Neural crest cell (in vitro differentiated cells): ENCODE data around the gene NUBPL. TPM values are rescaled to one million over a fixed set of nuclear protein-coding genes. Genes with fewer than 3 reads are reported as not detected.
"Not testable (repeated sequence)": the region's sequence is repeated elsewhere in the genome, so short reads cannot be mapped to it uniquely, and the experiment has no call there.

Source experiments
- DNase-seq: peaks from one replicate; pipeline ENCODE4 v3.0.0; 2021; ENCODE audit warnings: low read depth, mixed read lengths, low spot score
- H3K27ac Mint-ChIP-seq: one replicate; pipeline ENCODE4 v1.8.0; 2021; ENCODE audit warnings: mild to moderate bottlenecking, mixed read lengths; ENCODE audit not compliant: unreplicated experiment
- H3K27me3 Mint-ChIP-seq: 2 replicates; pipeline ENCODE4 v1.8.0; 2021; ENCODE audit warnings: low read depth, mild to moderate bottlenecking, mixed read lengths
- H3K36me3 Mint-ChIP-seq: 2 replicates; pipeline ENCODE4 v1.8.0; 2021; ENCODE audit warnings: low read depth, mild to moderate bottlenecking, mixed read lengths
- H3K4me1 Mint-ChIP-seq: 2 replicates; pipeline ENCODE4 v1.8.0; 2021; ENCODE audit warnings: mixed read lengths
- H3K4me3 Mint-ChIP-seq: one replicate; pipeline ENCODE4 v1.8.0; 2021; ENCODE audit warnings: mild to moderate bottlenecking, mixed read lengths
- H3K9me3 Mint-ChIP-seq: 2 replicates; pipeline ENCODE4 v1.8.0; 2021; ENCODE audit warnings: mixed read lengths
- total RNA-seq: library from RNA; stranded (reverse); gene quantifications from 2 replicates; pipeline ENCODE4 v1.2.1, GENCODE V29; 2021
- TF ChIP-seq, protein P1 (sequence below): fragments of 200-600 bp; sonication (generic); conservative IDR thresholded peaks from 2 replicates; pipeline ENCODE4 v1.5.0; 2021; ENCODE audit warnings: antibody characterized with exemption, mild to moderate bottlenecking

The NUBPL gene
- total RNA-seq, 1 donor from 2014 or later, result 13.2 TPM

DNA sequence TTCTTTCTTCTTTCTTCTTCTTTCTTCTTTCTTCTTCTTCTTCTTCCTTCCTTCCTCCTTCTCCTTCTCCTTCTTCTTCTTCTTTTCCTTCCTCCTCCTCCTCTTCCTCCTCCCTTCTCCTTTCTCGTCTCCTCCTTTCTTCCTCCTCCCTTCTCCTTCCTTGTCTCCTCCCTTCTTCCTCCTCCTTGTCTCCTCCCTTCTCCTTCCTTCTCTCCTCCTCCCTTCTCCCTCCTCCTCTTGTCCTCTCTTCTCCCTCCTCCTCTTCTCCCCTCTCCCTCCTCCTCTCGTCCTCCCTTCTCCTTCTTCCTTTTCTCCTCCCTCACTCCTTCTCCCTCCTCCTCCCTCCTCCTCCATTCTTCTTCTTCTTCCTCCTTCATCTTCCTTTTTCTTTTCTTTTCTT is 44.5 kb downstream of the NUBPL start:
- TF ChIP-seq, protein P1, sequence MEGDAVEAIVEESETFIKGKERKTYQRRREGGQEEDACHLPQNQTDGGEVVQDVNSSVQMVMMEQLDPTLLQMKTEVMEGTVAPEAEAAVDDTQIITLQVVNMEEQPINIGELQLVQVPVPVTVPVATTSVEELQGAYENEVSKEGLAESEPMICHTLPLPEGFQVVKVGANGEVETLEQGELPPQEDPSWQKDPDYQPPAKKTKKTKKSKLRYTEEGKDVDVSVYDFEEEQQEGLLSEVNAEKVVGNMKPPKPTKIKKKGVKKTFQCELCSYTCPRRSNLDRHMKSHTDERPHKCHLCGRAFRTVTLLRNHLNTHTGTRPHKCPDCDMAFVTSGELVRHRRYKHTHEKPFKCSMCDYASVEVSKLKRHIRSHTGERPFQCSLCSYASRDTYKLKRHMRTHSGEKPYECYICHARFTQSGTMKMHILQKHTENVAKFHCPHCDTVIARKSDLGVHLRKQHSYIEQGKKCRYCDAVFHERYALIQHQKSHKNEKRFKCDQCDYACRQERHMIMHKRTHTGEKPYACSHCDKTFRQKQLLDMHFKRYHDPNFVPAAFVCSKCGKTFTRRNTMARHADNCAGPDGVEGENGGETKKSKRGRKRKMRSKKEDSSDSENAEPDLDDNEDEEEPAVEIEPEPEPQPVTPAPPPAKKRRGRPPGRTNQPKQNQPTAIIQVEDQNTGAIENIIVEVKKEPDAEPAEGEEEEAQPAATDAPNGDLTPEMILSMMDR, result no peak
- Mint-ChIP-seq H3K4me3 (no peak overlapping the region), H3K9me3 (peaks cover 22% of the 10 kb centered on the region), H3K27me3 (no peaks in the 10 kb centered on the region), H3K36me3 (peaks cover 49% of the 10 kb centered on the region), H3K4me1 (no peaks in the 10 kb centered on the region), H3K27ac (no peak overlapping the region)
- DNase-seq, result no peak

- no peaks in the 10 kb centered on the region for H3K27me3 Mint-ChIP-seq
- H3K4me3 Mint-ChIP-seq, result no peak overlapping the region
- H3K27ac Mint-ChIP-seq, result no peak overlapping the region
- TF ChIP-seq, protein P1, result no peak
- H3K4me1 Mint-ChIP-seq, result no peaks in the 10 kb centered on the region
- H3K36me3 Mint-ChIP-seq, result peaks cover 58% of the 10 kb centered on the region
- peaks cover 33% of the 10 kb centered on the region for H3K9me3 Mint-ChIP-seq
- no peak for DNase-seq
These were observed 50.7 kb downstream of the NUBPL start for GRCh38 chr14:31611778-31612433.

DNA sequence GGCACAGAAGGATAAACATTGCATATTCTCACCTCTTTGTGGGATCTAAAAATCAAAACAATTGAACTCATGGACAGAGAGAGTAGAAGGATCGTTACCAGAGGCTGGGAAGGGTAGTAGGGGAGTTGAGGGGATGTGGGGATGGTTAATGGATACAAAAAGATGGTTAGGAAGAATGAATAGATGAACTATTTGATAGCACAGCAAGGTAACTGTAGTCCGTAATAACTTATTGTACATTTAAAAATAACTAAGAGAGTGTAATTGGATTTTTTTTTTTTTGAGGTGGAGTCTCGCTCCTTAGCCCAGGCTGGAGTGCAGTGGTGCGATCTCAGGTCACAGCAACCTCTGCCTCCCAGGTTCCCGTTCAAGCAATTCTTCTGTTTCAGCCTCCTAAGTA is 52.0 kb downstream of the NUBPL start:
- Mint-ChIP-seq H3K9me3 (peaks cover 28% of the 10 kb centered on the region), H3K4me1 (no peaks in the 10 kb centered on the region), H3K4me3 (no peak overlapping the region), H3K27me3 (no peaks in the 10 kb centered on the region), H3K27ac (no peak overlapping the region), H3K36me3 (peaks cover 56% of the 10 kb centered on the region)
- TF ChIP-seq, protein P1, result no peak
- DNase-seq, result no peak

DNA sequence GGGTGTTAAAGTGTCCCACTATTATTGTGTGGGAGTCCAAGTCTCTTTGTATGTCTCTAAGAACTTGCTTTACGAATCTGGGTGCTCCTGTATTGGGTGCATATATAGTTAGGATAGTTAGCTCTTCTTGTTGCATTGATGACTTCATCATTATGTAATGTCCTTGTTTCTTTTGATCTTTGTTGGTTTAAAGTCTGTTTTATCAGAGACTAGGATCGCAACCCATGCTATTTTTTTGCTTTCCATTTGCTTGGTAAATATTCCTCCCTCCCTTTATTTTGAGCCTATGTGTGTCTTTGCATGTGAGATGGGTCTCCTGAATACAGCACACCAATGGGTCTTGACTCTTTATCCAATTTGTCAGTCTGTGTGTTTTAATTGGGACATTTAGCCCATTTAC is 57.7 kb downstream of the NUBPL start:
- H3K36me3 Mint-ChIP-seq, result peaks cover 71% of the 10 kb centered on the region
- H3K4me3 Mint-ChIP-seq, H3K27ac Mint-ChIP-seq, H3K27me3 Mint-ChIP-seq, DNase-seq, H3K4me1 Mint-ChIP-seq: not testable (repeated sequence)
- H3K9me3 Mint-ChIP-seq, result peaks cover 30% of the 10 kb centered on the region

DNA sequence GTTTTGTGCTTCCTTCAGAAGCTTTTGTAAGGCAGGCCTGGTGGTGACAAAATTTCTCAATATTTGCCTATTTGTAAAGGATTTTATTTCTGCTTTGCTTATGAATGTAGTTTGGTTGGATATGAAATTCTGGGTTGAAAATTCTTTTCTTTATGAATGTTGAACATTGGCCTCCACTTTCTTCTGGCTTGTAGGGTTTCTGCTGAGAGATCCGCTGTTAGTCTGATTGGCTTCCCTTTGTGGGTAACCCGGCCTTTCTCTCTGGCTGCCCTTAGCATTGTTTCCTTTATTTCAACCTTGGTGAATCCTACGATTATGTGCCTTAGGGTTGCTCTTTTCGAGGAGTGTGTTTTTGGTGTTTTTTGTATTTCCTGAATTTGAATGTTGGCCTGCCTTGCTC is 58.2 kb downstream of the NUBPL start:
- Mint-ChIP-seq H3K36me3 (peaks cover 75% of the 10 kb centered on the region), H3K4me1 (no peaks in the 10 kb centered on the region), H3K27ac (no peak overlapping the region), H3K27me3 (no peaks in the 10 kb centered on the region), H3K9me3 (peaks cover 34% of the 10 kb centered on the region), H3K4me3 (no peak overlapping the region)
- TF ChIP-seq, protein P1, result no peak
- no peak for DNase-seq

- H3K4me3 Mint-ChIP-seq, H3K27ac Mint-ChIP-seq, DNase-seq, H3K4me1 Mint-ChIP-seq, H3K27me3 Mint-ChIP-seq: not testable (repeated sequence)
- Mint-ChIP-seq H3K9me3 (peaks cover 40% of the 10 kb centered on the region), H3K36me3 (peaks cover 68% of the 10 kb centered on the region)
These were observed 59.7 kb downstream of the NUBPL start for GRCh38 chr14:31620898-31621297.
